ENCODE measurements around the gene RPL26.

- TF ChIP-seq CTCF (IDR thresholded peaks at IDR 0.05), result no peak
- TF ChIP-seq POLR2A (IDR thresholded peaks at IDR 0.05), result no peak
These were observed 14.8 kb downstream of the RPL26 start for GRCh38 chr17:8368193-8368592.

Data from body of pancreas (tissue), 4 donors.